Measurements from ENCODE around the gene MGAT4B.
"Not testable (repeated sequence)": the region's sequence is repeated elsewhere in the genome, so short reads cannot be mapped to it uniquely, and the experiment has no call there.

MGAT4B gene
- total RNA-seq = 85.3 to 101 reads per million in 2 donors

DNA sequence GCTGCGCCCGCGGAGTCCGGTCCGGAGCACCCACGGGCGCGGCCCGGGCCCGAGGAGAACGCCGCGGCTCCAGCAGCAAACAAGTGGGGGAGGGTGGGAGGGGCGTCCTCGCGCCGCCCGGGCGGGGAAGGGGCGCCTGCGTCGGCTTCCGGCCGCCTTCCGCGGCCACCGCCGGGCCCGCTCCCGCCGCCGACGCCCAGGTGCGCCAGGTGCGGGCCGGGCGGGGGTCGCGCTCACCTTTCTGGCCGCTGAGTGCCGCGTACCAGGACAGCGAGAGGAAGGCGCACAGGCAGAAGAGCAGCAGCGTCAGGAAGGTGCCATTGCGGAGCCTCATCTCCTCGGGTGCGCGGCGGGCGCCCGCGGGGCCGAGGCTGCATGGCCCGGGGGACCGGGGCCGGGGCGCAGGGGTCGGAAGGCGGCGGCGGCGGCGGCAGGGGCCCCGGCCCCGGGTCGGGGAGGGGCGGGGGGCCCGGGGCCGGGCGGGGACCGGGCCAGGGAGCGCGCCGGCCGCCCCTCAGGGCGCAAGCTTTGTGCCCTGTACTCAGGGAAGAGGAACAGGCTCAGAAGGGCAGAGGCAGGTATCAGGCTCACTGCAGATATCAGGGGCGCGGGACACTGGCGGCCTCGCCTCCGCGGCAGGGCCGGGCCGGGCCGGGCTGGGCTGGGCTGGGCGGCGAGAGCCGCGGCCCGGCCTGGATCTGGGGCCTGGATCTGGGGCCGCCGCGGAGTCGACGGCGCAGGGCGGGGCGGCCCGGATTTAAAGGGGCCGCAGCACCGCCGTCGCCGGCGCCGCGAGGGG, at the start of gene MGAT4B:
Gene MGAT4B (minus strand): TSS at position 617 of the 799 bp plus-strand sequence. CDS start 283 bp downstream, at position 334.
- DNase-seq = peak; percentile 54

DNA sequence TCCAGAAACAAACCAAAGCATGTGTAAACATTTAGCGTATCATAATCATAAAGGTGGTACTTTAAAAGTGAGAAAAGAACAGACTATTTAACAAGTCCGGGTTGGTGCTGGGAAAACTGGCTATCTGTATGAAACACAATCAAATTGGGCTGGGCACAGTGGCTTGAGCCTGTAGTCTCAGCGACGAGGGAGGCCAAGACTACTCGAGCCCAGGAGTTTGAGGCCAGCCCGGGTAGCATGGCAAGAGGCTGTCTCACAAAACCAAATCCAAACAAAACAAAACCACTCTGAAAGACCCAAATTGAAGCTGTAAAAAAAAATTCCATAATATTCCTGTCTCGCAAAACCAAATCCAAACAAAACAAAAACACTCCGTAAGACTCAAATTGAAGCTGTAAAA, 47.7 kb upstream of the MGAT4B start:
- DNase-seq = no peak

DNA sequence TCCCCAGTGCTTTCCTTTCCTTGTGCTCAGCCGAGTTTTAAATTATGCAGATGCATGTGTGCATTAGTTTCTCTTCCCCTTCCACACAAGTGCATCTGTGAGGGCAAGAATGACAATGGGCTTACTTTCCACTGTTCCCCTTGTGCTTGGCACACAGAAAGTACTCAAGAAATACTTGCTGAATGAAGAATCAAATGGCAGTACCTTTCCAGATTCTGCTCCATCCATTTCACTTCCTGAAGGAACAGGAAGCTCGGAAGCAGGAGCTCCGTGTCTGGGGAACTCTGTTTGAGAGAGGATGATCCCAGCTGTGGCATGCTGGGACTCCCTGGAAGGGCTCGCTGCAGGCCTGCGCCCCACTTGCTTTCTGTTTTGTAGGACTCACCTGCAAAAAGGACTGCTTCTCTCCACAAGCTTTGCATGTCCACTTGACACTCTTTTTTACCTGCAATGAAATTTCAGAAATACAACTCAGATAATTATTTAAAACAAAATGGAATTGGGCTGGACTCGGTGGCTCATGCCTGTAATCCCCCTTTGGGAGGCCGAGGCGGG, 46.4 kb upstream of the MGAT4B start:
- DNase-seq = no peak

DNA sequence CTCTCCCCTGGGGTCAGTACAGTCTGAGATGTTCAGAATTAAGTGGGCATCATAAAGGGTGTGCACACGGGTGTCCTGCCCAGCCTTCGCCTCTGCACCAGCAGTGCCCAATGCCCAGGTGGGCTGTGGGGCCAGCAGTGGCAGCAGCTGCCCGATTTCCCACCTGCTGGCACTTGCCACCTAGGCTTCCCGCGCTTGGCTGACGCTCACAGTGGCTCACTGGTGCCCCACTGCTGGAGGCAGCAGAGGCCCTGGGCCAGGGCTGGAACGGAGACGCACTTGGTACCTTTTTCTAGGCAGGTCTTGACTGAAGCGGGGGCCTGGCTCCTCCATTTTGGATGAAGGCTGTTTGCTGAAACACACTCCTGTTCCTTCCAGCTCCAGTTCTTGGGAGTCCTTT, 35.0 kb upstream of the MGAT4B start:
- no peak for DNase-seq

DNA sequence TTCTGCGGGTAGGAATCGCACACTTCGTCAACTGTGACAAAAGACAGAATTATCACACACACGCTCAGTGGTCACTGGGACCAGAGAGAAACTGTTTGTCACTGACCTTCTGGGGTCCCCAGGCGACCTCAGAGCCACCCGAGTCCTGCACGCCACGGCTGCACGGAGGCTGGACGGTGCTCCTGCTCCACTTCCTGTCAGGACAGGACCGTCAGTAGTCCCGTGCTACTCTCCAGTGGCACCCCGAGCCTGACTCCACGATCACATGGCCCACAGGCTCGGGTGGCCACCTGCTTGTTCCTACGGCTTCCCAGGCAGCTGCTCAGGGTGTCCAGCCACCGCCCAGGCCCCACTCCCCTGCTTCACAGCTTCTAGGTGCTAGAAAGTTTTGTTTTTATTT, 34.1 kb upstream of the MGAT4B start:
- no peak for DNase-seq

DNA sequence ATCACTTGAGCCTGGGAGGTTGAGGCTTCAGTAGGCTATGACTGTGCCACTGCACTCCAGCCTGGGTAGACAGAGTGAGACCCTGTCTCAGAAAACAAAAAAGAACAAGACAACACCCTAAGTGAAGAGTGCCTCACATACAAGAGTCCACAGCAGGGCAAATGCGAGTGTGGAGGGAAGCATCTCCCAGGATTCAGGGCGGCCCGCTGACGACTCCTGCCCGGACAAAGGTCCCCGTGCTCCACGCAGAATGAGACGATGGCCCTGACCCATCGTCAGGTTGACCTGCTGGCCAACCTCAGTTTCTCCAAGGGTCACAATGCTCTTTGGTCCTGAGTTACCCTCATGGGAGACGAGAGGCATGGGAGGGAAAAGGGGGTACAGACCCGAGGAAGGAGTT, 33.7 kb upstream of the MGAT4B start:
- no peak for DNase-seq

DNA sequence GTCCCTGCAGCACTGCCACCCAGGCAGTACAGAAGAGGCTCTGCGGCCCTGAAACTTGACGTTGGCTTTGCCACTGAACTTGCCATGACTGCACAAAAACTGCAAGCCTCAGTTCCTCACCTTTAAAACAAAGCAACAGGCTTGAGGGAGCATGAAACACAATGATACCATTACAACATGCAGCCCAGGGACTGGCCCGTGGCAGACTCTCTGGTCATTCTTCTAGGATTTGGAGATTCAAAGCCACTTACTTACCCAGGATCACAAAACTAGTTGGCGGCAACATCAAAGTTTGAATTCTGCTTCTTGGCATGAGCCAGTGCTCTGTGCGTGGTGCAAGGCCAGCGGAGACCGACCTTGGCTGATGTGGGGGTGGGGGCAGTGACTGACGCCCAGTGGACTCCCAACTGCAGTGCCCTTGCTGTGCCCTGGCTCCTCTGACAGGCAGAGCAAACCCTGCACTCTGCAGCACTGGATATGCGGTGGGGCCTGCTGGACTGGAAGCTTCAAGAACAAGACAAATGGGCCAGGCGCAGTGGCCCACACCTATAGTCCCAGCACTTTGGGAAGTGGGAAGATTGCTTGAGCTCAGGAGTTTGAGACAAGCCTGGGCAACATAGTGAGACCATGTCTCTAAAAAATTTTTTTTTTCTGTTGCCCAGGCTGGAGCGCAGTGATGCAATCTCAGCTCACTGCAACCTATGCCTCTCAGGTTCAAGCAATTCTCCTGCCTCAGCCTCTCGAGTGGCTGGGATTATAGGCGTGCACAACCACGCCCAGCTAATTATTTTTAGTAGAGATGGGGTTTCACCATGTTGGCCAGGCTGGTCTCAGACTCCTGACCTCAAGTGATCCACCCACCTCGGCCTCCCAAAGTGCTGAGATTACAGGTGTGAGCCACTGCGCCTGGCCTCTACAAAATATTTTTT, 32.9 kb upstream of the MGAT4B start:
- no peak for DNase-seq

DNA sequence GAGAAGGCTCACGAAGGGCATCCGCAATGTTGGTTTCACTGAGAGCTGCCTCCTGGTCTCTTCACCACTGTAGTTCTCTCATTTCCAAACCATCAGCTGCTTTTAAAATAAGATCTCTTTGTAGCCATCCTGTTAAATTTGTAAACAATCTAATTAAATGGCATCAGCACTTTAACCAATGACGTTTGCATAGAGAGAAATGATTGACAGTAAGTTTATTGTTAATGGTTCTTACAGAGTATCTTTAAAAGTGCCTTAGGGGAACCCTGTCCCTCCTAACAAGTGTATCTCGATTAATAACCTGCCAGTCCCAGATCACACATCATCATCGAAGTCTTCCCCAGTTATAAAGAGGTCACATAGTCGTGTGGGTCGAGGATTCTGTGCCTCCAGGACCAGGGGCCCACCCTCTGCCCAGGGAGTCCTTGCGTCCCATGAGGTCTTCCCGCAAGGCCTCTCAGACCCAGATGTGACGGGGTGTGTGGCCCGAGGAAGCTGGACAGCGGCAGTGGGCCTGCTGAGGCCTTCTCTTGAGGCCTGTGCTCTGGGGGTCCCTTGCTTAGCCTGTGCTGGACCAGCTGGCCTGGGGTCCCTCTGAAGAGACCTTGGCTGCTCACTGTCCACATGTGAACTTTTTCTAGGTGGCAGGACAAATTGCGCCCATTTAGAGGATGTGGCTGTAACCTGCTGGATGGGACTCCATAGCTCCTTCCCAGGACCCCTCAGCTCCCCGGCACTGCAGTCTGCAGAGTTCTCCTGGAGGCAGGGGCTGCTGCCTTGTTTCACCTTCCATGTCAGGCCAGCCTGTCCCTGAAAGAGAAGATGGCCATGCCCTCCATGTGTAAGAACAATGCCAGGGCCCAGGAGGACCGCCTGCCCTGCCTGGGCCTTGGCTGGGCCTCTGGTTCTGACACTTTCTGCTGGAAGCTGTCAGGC, 30.7 kb upstream of the MGAT4B start:
- no peak for DNase-seq

DNA sequence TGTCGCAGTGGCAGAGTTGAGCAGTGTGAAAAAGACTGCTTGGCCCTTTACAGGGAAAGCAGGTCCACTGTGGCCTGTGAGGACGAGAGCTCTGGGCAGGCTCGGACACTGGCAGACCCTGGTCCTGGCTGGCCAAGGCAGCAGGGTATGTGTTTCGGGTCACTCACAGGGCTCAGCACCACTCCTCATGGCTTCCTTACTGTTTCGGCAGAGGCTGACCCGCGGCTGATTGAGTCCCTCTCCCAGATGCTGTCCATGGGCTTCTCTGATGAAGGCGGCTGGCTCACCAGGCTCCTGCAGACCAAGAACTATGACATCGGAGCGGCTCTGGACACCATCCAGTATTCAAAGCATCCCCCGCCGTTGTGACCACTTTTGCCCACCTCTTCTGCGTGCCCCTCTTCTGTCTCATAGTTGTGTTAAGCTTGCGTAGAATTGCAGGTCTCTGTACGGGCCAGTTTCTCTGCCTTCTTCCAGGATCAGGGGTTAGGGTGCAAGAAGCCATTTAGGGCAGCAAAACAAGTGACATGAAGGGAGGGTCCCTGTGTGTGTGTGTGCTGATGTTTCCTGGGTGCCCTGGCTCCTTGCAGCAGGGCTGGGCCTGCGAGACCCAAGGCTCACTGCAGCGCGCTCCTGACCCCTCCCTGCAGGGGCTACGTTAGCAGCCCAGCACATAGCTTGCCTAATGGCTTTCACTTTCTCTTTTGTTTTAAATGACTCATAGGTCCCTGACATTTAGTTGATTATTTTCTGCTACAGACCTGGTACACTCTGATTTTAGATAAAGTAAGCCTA, 29.8 kb upstream of the MGAT4B start:
- DNase-seq = no peak

DNA sequence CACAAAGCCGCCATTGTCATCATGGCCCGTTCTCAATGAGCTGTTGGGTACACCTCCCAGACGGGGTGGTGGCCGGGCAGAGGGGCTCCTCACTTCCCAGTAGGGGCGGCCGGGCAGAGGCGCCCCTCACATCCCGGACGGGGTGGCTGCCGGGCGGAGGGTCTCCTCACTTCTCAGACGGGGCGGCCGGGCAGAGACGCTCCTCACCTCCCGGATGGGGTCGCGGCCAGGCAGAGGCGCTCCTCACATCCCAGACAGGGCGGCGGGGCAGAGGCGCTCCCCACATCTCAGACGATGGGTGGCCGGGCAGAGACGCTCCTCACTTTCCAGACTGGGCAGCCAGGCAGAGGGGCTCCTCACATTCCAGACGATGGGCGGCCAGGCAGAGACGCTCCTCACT, 28.2 kb upstream of the MGAT4B start:
- not testable (repeated sequence) for DNase-seq

DNA sequence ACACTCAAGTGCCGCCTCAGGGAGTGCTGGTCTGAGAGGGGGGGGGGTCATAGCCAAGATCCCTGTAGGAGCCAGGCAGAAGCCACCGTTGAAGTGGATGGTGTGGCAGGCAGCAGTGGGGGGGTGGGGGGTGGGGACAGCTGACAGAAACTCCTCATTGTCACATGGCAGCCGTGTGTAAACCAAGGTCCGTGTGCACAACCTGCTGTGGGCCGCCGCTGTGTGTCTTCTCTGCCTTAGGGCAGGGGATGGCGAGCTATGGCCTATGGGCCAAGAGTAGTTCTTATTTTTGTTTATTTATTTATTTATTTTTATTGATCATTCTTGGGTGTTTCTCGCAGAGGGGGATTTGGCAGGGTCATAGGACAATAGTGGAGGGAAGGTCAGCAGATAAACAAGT, 27.5 kb upstream of the MGAT4B start:
- no peak for DNase-seq

DNA sequence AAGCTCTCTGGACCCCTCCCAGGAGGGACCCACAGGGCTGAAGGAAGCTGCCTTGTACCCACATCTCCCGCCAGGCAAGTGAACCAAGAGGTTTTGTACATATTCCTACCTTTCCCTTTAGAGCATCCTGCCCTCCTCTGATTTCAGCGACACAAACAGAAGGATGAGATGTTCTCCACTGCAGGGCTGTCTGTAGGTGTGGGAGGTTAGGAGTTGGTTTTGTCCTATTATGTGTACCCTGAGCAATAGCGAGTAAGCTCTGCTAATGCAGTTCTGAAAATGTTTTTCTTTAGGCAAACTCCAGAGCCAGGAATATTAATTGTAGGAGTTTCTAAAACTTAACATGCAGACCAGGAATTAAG, 27.0 kb upstream of the MGAT4B start:
- no peak for DNase-seq

DNA sequence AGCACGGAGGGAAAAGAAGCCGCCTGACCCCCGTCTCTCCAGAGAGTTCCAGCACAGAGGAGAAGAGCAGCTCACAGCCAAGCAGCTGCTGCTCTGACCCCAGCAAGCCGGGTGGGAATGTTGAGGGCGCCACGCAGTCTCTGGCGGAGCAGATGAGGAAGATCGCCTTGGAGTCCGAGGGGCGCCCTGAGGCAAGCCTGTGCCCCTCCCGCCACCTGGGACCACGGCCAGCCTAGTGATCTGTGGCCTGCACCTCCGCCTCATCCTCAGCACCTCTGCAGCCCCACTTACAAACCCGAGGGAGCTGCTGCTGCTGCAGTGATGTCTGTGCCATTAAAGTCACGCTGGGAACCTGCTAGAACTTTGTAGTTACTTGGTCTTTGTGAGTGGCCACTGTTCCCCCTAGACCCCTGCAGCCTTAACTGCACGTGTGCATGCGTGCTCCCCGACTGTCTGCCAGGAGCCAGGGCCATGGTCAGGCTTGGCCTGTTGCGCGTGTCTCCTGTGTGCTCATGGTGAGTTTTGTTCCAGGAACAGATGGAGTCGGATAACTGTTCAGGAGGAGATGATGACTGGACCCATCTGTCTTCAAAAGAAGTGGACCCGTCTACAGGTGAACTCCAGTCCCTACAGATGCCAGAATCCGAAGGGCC, 26.5 kb upstream of the MGAT4B start:
- DNase-seq = no peak

DNA sequence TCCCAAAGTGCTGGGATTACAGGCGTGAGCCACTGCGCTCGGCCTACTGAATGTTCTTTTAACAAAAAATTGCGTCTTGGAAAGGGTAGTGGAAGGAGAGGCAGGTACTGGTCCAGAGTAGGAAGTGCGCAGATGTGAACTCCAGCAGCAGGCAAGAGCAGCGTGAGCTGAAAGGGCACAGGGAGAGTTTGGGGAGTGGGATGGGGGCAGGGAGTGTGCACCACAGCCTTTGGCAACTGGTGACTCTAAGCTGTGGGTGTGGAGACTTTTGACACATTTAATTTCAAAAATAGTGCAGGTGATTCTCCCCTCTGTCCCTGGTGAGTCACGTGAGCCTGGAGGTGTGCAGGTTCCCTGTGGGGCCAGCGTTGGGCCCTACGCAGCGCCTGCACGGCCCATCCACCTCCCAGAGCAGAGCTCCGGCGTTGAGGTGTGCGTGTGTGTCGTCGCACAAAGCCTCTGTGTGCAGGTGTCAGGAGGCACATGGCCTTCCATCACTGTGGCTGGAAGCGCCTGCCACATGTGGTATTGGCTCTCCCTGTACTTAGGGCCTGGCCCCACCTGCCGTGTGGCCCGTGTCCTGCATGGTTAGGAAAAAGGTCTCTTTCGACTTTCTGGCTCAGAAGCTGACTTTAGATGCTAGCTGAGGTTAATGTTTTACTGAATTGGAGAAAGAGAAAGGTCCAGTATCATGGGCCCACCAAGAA, 25.5 kb upstream of the MGAT4B start:
- no peak for DNase-seq

DNA sequence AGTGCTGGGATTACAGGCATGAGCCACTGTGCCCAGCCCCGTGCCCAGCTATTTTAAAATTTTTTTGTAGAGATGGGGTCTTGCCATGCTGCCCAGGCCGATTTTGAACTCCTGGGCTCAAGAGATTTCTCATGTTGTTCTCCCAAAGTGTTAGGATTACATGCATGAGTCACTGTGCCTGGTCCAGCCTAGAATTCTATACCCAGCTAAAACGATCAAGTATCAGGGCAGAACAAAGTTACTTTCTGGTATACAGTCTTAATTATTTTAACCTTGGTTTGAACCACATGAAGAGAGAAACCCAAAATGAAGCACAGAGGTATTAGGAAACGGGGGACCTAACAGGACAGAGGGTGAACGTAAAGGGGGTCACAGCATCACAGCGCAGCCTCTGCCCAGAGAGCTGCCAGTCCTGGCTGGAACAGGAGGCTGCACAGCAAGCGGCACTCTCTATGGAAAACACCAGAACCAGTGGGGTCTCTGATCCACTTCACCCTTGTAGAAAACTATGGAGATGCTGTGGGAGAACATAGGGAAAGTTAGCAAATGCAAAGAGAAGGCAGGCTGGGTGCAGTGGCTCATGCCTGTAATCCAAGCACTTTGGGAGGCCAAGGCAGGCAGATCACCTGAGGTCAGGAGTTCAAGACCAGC, 24.3 kb upstream of the MGAT4B start:
- DNase-seq = no peak

DNA sequence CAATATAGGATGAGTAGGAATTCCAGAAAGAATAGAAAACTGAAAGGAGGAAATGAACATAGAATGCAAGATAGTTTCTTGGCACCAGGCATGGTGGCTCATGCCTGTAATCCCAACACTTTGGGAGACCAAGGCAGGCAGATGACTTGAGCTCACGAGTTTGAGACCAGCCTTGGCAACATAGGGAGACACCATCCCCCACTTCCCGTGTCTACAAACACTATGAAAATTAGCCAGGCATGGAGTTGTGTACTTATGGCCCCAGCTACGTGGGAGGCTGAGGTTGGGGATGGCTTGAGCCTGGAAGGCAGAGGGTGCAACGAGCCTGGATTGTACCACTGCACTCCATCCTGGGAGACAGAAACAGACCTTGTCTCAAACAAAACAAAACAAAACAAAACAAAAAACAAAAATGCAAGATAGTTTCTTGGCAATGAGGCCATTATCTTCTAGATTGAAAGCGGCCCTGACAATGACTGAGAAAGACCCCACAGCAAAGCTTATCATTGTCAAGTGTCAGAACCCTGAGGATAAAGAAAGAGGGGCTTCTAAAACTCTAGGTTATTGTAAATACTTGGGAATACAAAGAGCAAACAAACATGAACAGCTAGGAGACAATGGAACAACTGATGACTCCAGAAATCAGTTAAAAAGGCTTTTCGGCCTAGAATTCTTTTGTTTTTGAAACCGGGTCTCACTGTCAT, 23.2 kb upstream of the MGAT4B start:
- no peak for DNase-seq

DNA sequence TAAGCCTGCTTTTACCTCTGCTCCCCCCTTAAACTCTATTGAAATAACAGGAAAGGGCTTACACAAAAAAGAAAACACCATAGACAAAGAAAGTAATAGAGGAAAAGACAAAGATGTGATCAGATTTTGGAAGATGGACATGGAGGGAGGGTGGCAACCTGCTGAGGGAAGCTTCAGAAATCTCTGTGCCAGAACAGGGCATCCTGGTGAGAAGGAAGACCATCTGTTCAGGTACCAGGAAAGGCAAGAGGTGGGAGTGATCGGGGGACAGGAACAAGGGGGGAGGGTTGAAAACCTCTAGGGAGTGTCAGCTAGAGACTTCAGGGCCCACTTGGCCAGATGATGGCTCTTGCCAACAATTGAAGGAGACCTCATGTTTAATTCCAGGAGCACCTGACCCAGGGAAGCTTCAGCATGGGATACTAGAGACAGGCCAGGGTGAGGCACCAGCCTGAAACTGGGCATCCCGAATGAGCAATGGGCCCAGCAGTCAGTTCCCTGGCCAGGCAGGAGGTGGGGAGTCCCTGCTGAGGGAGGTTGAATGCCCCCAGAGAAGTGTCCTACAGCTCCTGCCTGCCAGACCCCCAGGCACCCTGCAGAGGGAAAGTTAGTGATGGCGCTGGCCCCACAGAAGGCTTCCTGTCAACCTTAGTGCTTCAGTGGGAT, 22.2 kb upstream of the MGAT4B start:
- no peak for DNase-seq

DNA sequence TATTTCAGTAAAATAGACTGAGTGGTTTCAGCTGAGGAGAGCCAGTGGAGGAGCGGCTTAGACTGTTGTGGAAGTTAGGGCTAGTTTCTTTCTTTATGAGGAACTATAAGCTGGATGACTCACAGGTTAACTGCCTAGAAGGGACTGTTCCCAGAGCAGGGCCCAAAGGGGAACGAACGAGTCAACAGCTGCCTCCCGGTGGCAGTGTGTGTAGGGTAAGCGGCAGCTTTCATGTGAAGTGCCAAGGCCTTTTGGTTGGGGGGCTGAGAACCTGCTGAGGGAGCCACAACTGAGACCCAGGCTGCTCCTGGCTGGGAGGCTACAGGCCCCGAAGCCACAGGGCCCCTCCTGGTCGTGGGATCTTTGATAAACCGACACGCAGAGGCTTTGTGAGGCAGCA, 21.0 kb upstream of the MGAT4B start:
- no peak for DNase-seq
